Liver (tissue), 9 donors: ENCODE results near the gene TCTN2. TPM values are rescaled to one million over a fixed set of nuclear protein-coding genes. Genes with fewer than 3 reads are reported as not detected.

Source experiments
- DNase-seq: peaks from one replicate; pipeline ENCODE4 v3.0.0-alpha.2; 2017; ENCODE audit warnings: low spot score
- H3K27ac ChIP-seq, 2 donors: one replicate each; pipeline ENCODE4 v1.7.0; 2013; ENCODE audit warnings: inconsistent platforms in 2 of 2, low read length in 2 of 2, control low read depth in 1 of 2, low read depth in 1 of 2, mild to moderate bottlenecking in 1 of 2
- H3K27me3 ChIP-seq, 4 donors: one replicate each; pipeline versions ENCODE4 v1.6.1 to v1.7.0; 2013; ENCODE audit warnings: low read length in 3 of 4, inconsistent platforms in 1 of 4, mild to moderate bottlenecking in 1 of 4, moderate library complexity in 1 of 4; ENCODE audit not compliant: control insufficient read depth in 4 of 4, insufficient read depth in 4 of 4
- H3K36me3 ChIP-seq, 4 donors: one replicate each; pipeline versions ENCODE4 v1.6.1 to v1.7.0; 2013; ENCODE audit warnings: low read length in 3 of 4, mild to moderate bottlenecking in 3 of 4, low read depth in 1 of 4, moderate library complexity in 1 of 4; ENCODE audit not compliant: control insufficient read depth in 4 of 4, insufficient read depth in 3 of 4
- H3K4me1 ChIP-seq, 4 donors: one replicate each; pipeline versions ENCODE4 v1.6.1 to v1.7.0; 2013; ENCODE audit warnings: low read length in 3 of 4, mild to moderate bottlenecking in 3 of 4, moderate library complexity in 1 of 4; ENCODE audit not compliant: control insufficient read depth in 4 of 4, insufficient read depth in 4 of 4
- H3K4me3 ChIP-seq, 3 donors: one replicate each; pipeline versions ENCODE4 v1.6.1 to v1.7.0; 2013; ENCODE audit warnings: low read length in 3 of 3, control low read depth in 1 of 3, low read depth in 1 of 3, mild to moderate bottlenecking in 1 of 3
- H3K9ac ChIP-seq, 2 donors: one replicate each; pipeline ENCODE4 v1.7.0; 2013; ENCODE audit warnings: low read length in 2 of 2, mild to moderate bottlenecking in 2 of 2, moderate library complexity in 2 of 2, control low read depth in 1 of 2, low read depth in 1 of 2
- H3K9me3 ChIP-seq, 4 donors: one replicate each; pipeline versions ENCODE4 v1.6.1 to v1.7.0; 2013; ENCODE audit warnings: low read length in 3 of 4; ENCODE audit not compliant: control insufficient read depth in 4 of 4
- EGR1 ChIP-seq, 2 donors: IDR thresholded peaks; 2 replicates each; pipeline ENCODE4 v1.6.1; 2016 to 2018; ENCODE audit warnings: antibody characterized with exemption in 2 of 2, low read depth in 2 of 2
- FOXA2 ChIP-seq: IDR thresholded peaks from 2 replicates; pipeline ENCODE4 v1.6.1; 2016; ENCODE audit warnings: antibody characterized with exemption
- GABPA ChIP-seq, 2 donors: IDR thresholded peaks in 1 of 2; conservative IDR thresholded peaks in 1 of 2; 2 replicates each; pipeline ENCODE4 v1.6.1; 2016; ENCODE audit warnings: antibody characterized with exemption in 2 of 2, mild to moderate bottlenecking in 1 of 2, moderate library complexity in 1 of 2
- HNF4A ChIP-seq, 2 donors: conservative IDR thresholded peaks; 2 replicates each; pipeline ENCODE4 v1.6.1; 2016; ENCODE audit warnings: antibody characterized with exemption in 2 of 2, mild to moderate bottlenecking in 2 of 2
- HNF4G ChIP-seq: IDR thresholded peaks from 2 replicates; pipeline ENCODE4 v1.6.1; 2016; ENCODE audit warnings: antibody characterized with exemption
- JUND ChIP-seq, 2 donors: IDR thresholded peaks; 2 replicates each; pipeline ENCODE4 v1.6.1; 2016; ENCODE audit warnings: antibody characterized with exemption in 2 of 2
- NR2F2 ChIP-seq: IDR thresholded peaks from 2 replicates; pipeline ENCODE4 v1.6.1; 2016; ENCODE audit warnings: antibody characterized with exemption
- RXRA ChIP-seq, 2 donors: IDR thresholded peaks; 2 replicates each; pipeline ENCODE4 v1.6.1; 2017 to 2018; ENCODE audit warnings: antibody characterized with exemption in 2 of 2, mild to moderate bottlenecking in 1 of 2
- SP1 ChIP-seq: IDR thresholded peaks from 2 replicates; pipeline ENCODE4 v1.6.1; 2018; ENCODE audit warnings: antibody characterized with exemption, mild to moderate bottlenecking
- TAF1 ChIP-seq: conservative IDR thresholded peaks from 2 replicates; pipeline ENCODE4 v1.6.1; 2016; ENCODE audit warnings: antibody characterized with exemption, mild to moderate bottlenecking
- WGBS: extraction: QIAGEN DNeasy Blood & Tissue Kit; methylation state at CpG from one replicate; pipeline ENCODE4 v1.1.7; 2013; 5-methylcytosine and 5-hydroxymethylcytosine counted together
- polyA plus RNA-seq, 2 donors: library from polyadenylated mRNA; stranded (reverse) in 1 of 2; unstranded in 1 of 2; fragments of 200-250 nt in 1 of 2; fragments of >200 nt in 1 of 2; fragmentation: Nextera tagmentation in 1 of 2; extraction: Ambion mirVana in 1 of 2; gene quantifications; one replicate each; pipeline versions ENCODE4 v1.2.1 to v1.2.3, GENCODE V29; 2013 to 2015
- total RNA-seq, 2 donors: library from RNA; depleted of rRNA; stranded (reverse); fragments of >200 nt; gene quantifications; one replicate each; pipeline ENCODE4 v1.2.3, GENCODE V29; 2014
- TF ChIP-seq, protein P1 (sequence below): IDR thresholded peaks from 2 replicates; pipeline ENCODE4 v1.6.1; 2016; ENCODE audit warnings: antibody characterized with exemption
- TF ChIP-seq, protein P2 (sequence below): fragments of 150-350 bp; IDR thresholded peaks from 2 replicates; pipeline ENCODE4 v1.5.1; 2017; ENCODE audit warnings: improper control_type of control experiment, low read depth, low read length; ENCODE audit not compliant: missing input control
- TF ChIP-seq, protein P3 (sequence below): IDR thresholded peaks from 2 replicates; pipeline ENCODE4 v1.6.1; 2016; ENCODE audit warnings: antibody characterized with exemption
- TF ChIP-seq, protein P4 (sequence below): IDR thresholded peaks from 2 replicates; pipeline ENCODE4 v1.6.1; 2016; ENCODE audit warnings: antibody characterized with exemption, mild to moderate bottlenecking
- TF ChIP-seq, protein P5 (sequence below): IDR thresholded peaks from 2 replicates; pipeline ENCODE4 v1.6.1; 2016; ENCODE audit warnings: antibody characterized with exemption
- donor health status: healthy.
- donor health status: healthy.
- donor health status: healthy.
- donor health status: healthy.
- donor health status: healthy.

TCTN2 gene
- total and polyA plus RNA-seq, 4 donors: 0.38 to 1.9 (median 1.2) TPM

DNA sequence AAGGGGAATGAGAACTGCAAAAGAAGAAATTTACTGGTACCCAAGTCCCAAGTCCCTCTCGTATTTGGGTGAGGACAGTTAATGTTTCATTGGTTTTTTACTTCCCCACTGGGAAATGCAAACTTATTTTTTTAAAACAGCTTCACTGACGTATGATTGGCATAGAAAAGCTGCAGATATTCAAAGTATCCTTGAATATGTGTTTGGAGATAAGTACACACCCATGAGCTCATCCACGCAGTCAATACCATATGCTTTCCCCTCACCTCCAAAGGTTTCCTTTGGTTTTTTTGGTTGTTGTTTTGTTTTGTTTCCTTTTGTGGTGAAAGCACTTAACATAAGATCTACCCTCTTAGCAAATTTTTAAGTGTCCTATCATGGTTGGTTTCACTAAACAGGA is 13.1 kb downstream of the TCTN2 start (continued):
- TF ChIP-seq, protein P1, sequence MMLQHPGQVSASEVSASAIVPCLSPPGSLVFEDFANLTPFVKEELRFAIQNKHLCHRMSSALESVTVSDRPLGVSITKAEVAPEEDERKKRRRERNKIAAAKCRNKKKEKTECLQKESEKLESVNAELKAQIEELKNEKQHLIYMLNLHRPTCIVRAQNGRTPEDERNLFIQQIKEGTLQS: no peak

DNA sequence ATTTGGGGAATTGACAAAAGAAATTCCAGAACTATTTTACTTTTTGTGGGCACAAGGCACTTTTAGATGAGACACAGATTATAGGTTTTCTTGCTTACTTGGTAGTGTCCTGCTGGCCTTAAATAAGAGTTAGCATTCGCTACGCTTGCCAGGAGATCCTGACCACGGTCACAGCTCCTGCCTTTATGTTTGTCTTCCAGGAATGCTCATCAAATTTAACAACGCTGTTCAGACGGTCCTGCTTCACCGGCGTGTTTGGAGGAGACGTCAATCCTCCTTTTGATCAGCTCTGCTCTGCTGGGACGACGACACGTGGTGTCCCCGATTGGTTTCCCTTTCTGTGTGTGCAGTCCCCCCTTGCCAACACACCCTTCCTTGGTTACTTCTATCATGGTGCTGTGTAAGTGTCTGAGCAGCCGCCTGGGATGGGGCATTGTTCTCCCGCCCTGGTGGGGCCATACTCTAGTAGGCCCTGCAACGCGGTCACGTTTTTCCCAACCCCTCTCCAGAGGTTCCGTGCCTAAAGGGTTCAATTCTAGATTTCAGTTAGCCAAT is 15.8 kb downstream of the TCTN2 start:
- DNase-seq: no peak
- no peaks in the 10 kb centered on the region for H3K36me3 ChIP-seq
- WGBS: 97% methylated on average over 18 of the region's 18 CpGs
- TF ChIP-seq, protein P2, sequence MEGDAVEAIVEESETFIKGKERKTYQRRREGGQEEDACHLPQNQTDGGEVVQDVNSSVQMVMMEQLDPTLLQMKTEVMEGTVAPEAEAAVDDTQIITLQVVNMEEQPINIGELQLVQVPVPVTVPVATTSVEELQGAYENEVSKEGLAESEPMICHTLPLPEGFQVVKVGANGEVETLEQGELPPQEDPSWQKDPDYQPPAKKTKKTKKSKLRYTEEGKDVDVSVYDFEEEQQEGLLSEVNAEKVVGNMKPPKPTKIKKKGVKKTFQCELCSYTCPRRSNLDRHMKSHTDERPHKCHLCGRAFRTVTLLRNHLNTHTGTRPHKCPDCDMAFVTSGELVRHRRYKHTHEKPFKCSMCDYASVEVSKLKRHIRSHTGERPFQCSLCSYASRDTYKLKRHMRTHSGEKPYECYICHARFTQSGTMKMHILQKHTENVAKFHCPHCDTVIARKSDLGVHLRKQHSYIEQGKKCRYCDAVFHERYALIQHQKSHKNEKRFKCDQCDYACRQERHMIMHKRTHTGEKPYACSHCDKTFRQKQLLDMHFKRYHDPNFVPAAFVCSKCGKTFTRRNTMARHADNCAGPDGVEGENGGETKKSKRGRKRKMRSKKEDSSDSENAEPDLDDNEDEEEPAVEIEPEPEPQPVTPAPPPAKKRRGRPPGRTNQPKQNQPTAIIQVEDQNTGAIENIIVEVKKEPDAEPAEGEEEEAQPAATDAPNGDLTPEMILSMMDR: no peak
- TF ChIP-seq, protein P3, sequence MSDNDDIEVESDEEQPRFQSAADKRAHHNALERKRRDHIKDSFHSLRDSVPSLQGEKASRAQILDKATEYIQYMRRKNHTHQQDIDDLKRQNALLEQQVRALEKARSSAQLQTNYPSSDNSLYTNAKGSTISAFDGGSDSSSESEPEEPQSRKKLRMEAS: no peak
- TF ChIP-seq GABPA (IDR thresholded peaks at IDR 0.05 in 1 of 2, conservative IDR thresholded peaks at IDR 0.05 in 1 of 2): no peak
- TF ChIP-seq HNF4A (conservative IDR thresholded peaks at IDR 0.05): no peak
- TF ChIP-seq SP1: no peak
- TF ChIP-seq JUND (IDR thresholded peaks at IDR 0.05): no peak
- no peak overlapping the region for H3K27ac ChIP-seq
- no peak overlapping the region for H3K4me3 ChIP-seq
- H3K4me1 ChIP-seq: no peaks in the 10 kb centered on the region
- H3K9me3 ChIP-seq: no peaks in the 10 kb centered on the region
- no peak overlapping the region for H3K9ac ChIP-seq
- no peaks in the 10 kb centered on the region for H3K27me3 ChIP-seq

DNA sequence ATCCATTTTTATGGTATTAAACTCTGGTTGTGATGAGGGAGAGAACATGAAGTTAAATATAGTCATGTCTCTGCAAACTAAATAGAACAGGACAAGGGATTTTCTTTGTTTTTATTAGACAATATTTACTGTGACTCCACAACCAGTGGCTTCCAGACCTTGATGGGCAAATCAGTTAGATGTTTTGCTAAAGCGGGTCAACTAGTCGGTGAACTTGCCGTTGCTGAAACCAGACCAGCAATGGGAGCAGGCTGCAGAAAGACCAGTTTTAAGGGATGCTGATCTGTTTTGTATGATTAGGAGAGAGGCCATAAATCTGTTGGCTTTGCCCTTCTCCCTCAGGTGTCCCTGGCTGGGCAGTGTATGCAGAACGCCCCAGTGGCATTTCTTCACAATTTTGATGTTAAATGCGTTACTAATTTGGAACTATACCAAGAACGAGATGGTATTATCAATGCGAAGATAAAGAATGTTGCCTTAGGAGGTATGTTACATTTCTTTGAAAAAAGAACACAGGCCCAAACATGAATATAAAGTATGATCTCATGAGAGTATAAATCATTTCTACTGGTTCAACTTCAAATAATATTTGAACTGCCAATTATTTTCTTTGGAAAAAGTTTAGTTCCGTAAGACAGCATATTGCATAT is 19.4 kb downstream of the TCTN2 start:
- H3K27me3 ChIP-seq: no peaks in the 10 kb centered on the region
- WGBS: 92% methylated on average over 8 of the region's 8 CpGs
- H3K36me3 ChIP-seq: no peaks in the 10 kb centered on the region
- no peaks in the 10 kb centered on the region for H3K9me3 ChIP-seq
- no peak overlapping the region for H3K9ac ChIP-seq
- H3K4me3 ChIP-seq: no peak overlapping the region
- no peak for TF ChIP-seq FOXA2
- TF ChIP-seq EGR1 (IDR thresholded peaks at IDR 0.05; ENCODE audit: low read depth in 2 of 2): no peak
- TF ChIP-seq, protein P4, sequence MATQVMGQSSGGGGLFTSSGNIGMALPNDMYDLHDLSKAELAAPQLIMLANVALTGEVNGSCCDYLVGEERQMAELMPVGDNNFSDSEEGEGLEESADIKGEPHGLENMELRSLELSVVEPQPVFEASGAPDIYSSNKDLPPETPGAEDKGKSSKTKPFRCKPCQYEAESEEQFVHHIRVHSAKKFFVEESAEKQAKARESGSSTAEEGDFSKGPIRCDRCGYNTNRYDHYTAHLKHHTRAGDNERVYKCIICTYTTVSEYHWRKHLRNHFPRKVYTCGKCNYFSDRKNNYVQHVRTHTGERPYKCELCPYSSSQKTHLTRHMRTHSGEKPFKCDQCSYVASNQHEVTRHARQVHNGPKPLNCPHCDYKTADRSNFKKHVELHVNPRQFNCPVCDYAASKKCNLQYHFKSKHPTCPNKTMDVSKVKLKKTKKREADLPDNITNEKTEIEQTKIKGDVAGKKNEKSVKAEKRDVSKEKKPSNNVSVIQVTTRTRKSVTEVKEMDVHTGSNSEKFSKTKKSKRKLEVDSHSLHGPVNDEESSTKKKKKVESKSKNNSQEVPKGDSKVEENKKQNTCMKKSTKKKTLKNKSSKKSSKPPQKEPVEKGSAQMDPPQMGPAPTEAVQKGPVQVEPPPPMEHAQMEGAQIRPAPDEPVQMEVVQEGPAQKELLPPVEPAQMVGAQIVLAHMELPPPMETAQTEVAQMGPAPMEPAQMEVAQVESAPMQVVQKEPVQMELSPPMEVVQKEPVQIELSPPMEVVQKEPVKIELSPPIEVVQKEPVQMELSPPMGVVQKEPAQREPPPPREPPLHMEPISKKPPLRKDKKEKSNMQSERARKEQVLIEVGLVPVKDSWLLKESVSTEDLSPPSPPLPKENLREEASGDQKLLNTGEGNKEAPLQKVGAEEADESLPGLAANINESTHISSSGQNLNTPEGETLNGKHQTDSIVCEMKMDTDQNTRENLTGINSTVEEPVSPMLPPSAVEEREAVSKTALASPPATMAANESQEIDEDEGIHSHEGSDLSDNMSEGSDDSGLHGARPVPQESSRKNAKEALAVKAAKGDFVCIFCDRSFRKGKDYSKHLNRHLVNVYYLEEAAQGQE: no peak
- TF ChIP-seq NR2F2: no peak
- TF ChIP-seq, protein P5, sequence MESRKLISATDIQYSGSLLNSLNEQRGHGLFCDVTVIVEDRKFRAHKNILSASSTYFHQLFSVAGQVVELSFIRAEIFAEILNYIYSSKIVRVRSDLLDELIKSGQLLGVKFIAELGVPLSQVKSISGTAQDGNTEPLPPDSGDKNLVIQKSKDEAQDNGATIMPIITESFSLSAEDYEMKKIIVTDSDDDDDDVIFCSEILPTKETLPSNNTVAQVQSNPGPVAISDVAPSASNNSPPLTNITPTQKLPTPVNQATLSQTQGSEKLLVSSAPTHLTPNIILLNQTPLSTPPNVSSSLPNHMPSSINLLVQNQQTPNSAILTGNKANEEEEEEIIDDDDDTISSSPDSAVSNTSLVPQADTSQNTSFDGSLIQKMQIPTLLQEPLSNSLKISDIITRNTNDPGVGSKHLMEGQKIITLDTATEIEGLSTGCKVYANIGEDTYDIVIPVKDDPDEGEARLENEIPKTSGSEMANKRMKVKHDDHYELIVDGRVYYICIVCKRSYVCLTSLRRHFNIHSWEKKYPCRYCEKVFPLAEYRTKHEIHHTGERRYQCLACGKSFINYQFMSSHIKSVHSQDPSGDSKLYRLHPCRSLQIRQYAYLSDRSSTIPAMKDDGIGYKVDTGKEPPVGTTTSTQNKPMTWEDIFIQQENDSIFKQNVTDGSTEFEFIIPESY: no peak
- TF ChIP-seq RXRA (IDR thresholded peaks at IDR 0.05): no peak
- TF ChIP-seq, protein P2: no peak
- no peak for TF ChIP-seq HNF4G
- no peak for TF ChIP-seq JUND (IDR thresholded peaks at IDR 0.05)
- no peak for TF ChIP-seq TAF1
- no peak for TF ChIP-seq SP1
- TF ChIP-seq, protein P3: no peak
- H3K4me1 ChIP-seq: no peaks in the 10 kb centered on the region
- no peak for DNase-seq
- no peak overlapping the region for H3K27ac ChIP-seq
